RCC 7860 (cell line): ENCODE results near the gene HVCN1.
"Not testable (repeated sequence)": the region's sequence is repeated elsewhere in the genome, so short reads cannot be mapped to it uniquely, and the experiment has no call there.

ENCODE experiments used
- DNase-seq: peaks from one replicate; pipeline ENCODE4 v3.0.0-alpha.2; 2015; ENCODE audit warnings: low spot score
- FAIRE-seq: peaks from 2 replicates; lab custom pipeline; 2012; peaks lifted over from hg19 to GRCh38; lab: Jason Lieb, UNC

Gene HVCN1

GRCh38 chr12:110668480-110669192 lies 20.3 kb downstream of the HVCN1 start:
- FAIRE-seq (no peak), DNase-seq (no peak)

GRCh38 chr12:110667671-110668070 lies 21.2 kb downstream of the HVCN1 start:
- no peak for FAIRE-seq
- DNase-seq, result no peak

- FAIRE-seq, result no peak
Measured at GRCh38 chr12:110666892-110667291, 22.0 kb downstream of the HVCN1 start.

GRCh38 chr12:110661337-110661972 lies 27.5 kb downstream of the HVCN1 start:
- FAIRE-seq, result no peak
- DNase-seq, result no peak

More at GRCh38 chr12:110666892-110667291, 22.0 kb downstream of the HVCN1 start:
- DNase-seq, result no peak

- FAIRE-seq (no peak), DNase-seq (no peak)
Measured at GRCh38 chr12:110658878-110659277, 30.0 kb downstream of the HVCN1 start.

- FAIRE-seq, result no peak
Measured at GRCh38 chr12:110658242-110658641, 30.7 kb downstream of the HVCN1 start.

GRCh38 chr12:110657747-110658146 lies 31.2 kb downstream of the HVCN1 start:
- no peak for DNase-seq
- FAIRE-seq, result no peak

More at GRCh38 chr12:110658242-110658641, 30.7 kb downstream of the HVCN1 start:
- DNase-seq, result no peak

- DNase-seq (no peak), FAIRE-seq (no peak)
Measured at GRCh38 chr12:110656071-110656655, 32.8 kb downstream of the HVCN1 start.

GRCh38 chr12:110654238-110654637 lies 34.7 kb downstream of the HVCN1 start:
- FAIRE-seq, DNase-seq: not testable (repeated sequence)

- DNase-seq, result no peak
- no peak for FAIRE-seq
Measured at GRCh38 chr12:110649341-110649847, 39.5 kb downstream of the HVCN1 start.

- DNase-seq, result no peak
- FAIRE-seq, result no peak
Measured at GRCh38 chr12:110647631-110648040, 41.3 kb downstream of the HVCN1 start.

GRCh38 chr12:110641521-110641920 lies 47.4 kb downstream of the HVCN1 start:
- FAIRE-seq (no peak), DNase-seq (no peak)

GRCh38 chr12:110640275-110641025 lies 48.5 kb downstream of the HVCN1 start:
- FAIRE-seq (no peak), DNase-seq (no peak)

- no peak for DNase-seq
- no peak for FAIRE-seq
Measured at GRCh38 chr12:110639336-110640141, 49.4 kb downstream of the HVCN1 start.

- no peak for DNase-seq
- no peak for FAIRE-seq
Measured at GRCh38 chr12:110638796-110639195, 50.1 kb downstream of the HVCN1 start.

GRCh38 chr12:110637869-110638441 lies 51.0 kb downstream of the HVCN1 start:
- DNase-seq (no peak), FAIRE-seq (no peak)

- DNase-seq (peak; percentile 29), FAIRE-seq (no peak)
Measured at GRCh38 chr12:110636516-110636915, 52.4 kb downstream of the HVCN1 start.

GRCh38 chr12:110635055-110635454 lies 53.9 kb downstream of the HVCN1 start:
- DNase-seq (no peak), FAIRE-seq (no peak)

- DNase-seq, result no peak
- no peak for FAIRE-seq
Measured at GRCh38 chr12:110627500-110628195, 61.3 kb downstream of the HVCN1 start.
